Stimulated activated CD8-positive, alpha-beta memory T cell treated with anti-CD3 and anti-CD28 coated beads, Interleukin-15, amount 100 ng/mL, for 24 hours (primary cell): ENCODE measurements around the gene TPST1.
"Not testable (repeated sequence)": the region's sequence is repeated elsewhere in the genome, so short reads cannot be mapped to it uniquely, and the experiment has no call there.

ENCODE experiments used
- DNase-seq: peaks from one replicate; pipeline ENCODE4 v3.0.0-alpha.2; 2020; ENCODE audit warnings: low read depth

Gene TPST1

GRCh38 chr7:66379542-66380160 lies 174.5 kb downstream of the TPST1 start:
- no peak for DNase-seq

DNA sequence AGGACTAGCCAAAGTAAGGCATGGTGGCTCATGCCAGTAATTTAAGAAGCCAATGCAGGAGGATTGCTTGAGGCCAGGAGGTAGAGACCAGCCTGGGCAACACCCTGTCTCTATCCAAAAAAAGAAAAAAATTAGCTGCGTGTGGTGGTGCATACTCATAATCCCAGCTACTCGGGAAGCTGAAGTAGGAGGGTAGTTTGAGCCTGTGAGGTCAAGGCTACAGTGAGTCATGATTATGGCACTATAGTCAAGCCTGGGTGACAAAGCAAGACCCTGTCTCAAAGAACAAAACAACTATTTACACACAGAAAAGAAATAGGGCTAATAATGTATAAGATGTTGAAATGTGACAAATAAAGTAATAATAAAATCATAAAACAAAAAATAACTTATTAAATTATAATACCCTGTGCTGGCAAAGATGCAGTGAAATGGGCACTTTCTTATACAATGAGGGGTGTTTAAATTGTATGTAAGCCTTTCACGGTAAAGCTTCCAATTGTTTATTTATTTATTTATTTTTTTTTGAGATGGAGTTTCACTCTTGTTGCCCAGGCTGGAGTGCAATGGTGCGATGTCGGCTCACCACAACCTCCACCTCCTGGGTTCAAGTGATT lies 175.2 kb downstream of the TPST1 start:
- no peak for DNase-seq

DNA sequence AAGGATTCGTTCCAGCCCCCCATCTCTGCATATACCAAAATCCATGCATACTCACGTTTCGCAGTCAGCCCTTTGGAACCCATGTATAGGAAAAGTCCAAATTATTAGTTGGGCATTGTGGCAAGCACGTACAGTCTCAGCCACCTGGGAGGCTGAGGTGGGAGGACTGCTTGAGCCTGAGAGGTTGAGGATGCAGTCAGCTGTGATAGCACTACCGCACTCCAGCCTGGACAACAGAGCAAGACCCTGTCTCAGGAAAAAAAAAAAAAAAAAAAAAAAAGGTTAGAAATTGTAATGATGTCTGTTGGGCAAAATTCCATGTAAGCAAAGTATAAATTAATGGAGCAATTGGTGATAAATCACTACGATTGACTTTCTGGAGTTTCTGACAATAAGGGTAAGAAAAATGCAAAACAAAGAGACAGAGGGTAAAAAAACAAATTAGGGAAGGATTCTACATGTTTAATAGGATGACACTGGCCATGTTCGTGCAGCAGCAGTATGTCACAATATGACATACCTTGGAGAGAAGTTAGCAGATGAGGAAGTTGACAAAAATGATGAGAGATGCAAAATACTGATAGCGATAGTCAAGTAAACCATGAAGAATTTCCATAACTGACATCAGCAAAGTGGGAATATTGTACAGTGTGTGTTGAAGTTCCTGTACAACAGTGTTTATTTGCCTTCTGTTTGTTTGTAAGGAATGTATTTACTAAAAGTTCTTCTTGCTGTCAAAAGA lies 177.2 kb downstream of the TPST1 start:
- DNase-seq = not testable (repeated sequence)

GRCh38 chr7:66385191-66385905 lies 180.2 kb downstream of the TPST1 start:
- DNase-seq = not testable (repeated sequence)

DNA sequence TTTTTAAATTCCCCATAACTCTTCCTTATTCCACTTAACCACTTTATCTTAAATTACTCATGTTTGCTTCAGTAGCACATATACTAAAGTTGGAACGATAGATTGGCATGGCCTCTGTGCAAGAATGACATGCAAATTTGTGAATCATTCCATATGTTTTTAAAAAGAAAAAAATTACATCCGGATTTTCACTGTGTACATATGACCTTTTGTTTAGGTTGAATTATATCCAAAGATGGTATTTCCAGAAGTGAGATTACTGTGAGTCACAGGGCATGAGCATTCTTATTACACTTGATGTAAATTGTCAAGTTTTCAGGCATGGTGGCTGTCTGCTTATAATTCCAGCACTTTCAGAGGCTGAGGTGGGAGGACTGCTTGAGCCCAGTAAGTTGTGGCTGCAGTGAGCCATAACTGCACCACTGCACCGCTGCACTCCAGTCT lies 190.0 kb downstream of the TPST1 start:
- not testable (repeated sequence) for DNase-seq

- not testable (repeated sequence) for DNase-seq
Measured at GRCh38 chr7:66396052-66396451, 190.9 kb downstream of the TPST1 start.

GRCh38 chr7:66398841-66399240 lies 193.7 kb downstream of the TPST1 start:
- not testable (repeated sequence) for DNase-seq

DNA sequence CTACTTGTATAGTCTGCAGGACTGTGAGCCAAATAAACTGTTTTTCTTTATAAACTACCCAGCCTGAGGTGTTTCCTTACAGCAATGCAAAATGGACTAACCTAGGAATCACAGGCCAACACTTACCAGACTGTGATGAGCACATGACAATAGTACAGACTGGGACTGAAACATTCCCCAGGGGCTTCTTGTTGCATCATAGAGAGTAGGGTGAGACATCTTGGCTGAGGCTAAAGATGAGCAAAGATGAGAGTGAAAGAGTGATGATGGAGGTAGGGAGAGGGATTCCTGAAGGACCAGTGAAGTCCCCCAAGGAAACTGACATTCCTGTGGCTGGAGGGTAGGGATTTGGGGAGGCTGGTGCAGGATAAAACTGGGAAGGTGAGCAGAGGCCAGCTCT lies 194.4 kb downstream of the TPST1 start:
- DNase-seq = no peak

DNA sequence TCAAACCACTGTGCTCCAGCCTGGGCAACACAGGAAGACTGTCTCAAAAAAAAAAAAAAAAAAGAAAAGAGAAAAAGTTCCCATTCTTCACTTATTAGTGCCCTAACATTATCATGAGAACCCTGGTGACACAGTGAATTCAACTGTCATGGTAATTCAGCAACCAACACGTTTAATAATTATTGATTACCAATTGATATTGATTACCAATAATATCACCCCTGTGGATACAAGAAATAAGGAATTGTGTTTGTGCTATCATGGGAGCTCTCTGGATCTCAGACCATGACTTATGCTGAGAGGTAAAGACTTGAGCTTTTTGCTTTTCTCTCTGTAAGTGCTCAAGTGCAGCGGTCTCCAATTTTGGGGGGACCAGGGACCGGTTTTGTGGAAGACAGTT lies 195.3 kb downstream of the TPST1 start:
- no peak for DNase-seq

DNA sequence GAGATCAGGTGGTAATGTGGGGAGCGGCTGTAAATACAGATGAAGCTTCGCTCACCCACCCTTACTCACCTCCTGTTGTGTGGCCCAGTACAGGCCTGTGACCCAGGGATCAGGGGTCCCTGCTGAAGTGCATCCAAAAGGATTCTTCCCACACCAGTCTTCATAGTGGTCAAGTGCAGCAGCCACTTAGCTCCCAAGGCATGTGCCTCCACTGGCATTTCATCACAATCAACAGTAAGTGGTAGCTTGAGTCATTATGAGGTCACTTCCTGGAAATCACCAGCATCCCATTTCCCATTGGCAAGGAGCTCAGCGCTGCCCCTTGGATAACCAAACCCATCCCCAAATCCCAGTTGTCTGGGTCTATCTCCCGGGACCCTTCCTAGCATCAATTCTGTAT lies 196.0 kb downstream of the TPST1 start:
- DNase-seq = not testable (repeated sequence)

- not testable (repeated sequence) for DNase-seq
Measured at GRCh38 chr7:66401932-66402331, 196.8 kb downstream of the TPST1 start.

DNA sequence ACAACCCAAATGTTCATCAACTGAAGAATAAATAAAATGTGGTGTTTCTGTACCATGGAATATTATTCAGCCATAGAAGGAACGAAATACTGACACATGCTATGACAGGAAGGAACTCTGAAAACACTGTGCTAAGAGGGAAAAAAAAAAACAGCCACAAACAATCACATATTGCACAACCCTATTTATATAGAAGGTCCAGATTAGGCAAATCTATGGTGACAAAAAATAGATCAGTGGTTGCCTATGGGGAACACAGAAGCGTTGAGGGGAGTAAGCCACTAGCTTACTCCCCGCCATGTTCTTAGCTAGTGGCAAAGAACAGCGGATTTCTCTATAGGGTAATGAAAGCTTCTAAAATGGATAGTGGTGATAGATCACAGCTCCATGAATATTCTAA lies 198.4 kb downstream of the TPST1 start:
- DNase-seq = no peak

GRCh38 chr7:66409493-66409892 lies 204.4 kb downstream of the TPST1 start:
- no peak for DNase-seq
